Stimulated activated effector memory CD8-positive, alpha-beta T cell treated with anti-CD3 and anti-CD28 coated beads, Interleukin-12 subunit alpha, Interleukin-12 subunit beta, amount 100 ng/mL, for 72 hours (primary cell): ENCODE data around the gene DES.
A peak's percentile ranks its signal among the peaks of the same experiment; 100 is the strongest.

Experiments used
- ATAC-seq: fragments of 150-1000 bp; cut with Tn5 transposase; 2 replicates; pipeline ENCODE4 v1.10.0; 2021
- DNase-seq, 2 donors: peaks; one replicate each; pipeline ENCODE4 v3.0.0; 2021 to 2022; ENCODE audit warnings: low spot score in 2 of 2
- H3K27ac Mint-ChIP-seq: one replicate; pipeline ENCODE4 v1.8.0; 2022; ENCODE audit warnings: mild to moderate bottlenecking, mixed read lengths
- H3K36me3 Mint-ChIP-seq: one replicate; pipeline ENCODE4 v1.8.0; 2022; ENCODE audit warnings: mild to moderate bottlenecking, mixed read lengths
- H3K4me1 Mint-ChIP-seq: one replicate; pipeline ENCODE4 v1.8.0; 2022; ENCODE audit warnings: mixed read lengths
- H3K4me3 Mint-ChIP-seq: one replicate; pipeline ENCODE4 v1.8.0; 2022; ENCODE audit warnings: mild to moderate bottlenecking, mixed read lengths
- H3K9me3 Mint-ChIP-seq: one replicate; pipeline ENCODE4 v1.8.0; 2022; ENCODE audit warnings: mixed read lengths

DES gene

GRCh38 chr2:219437690-219438206, 19.6 kb downstream of the DES start:
- H3K4me1 Mint-ChIP-seq = peaks cover 15% of the 10 kb centered on the region
- H3K27ac Mint-ChIP-seq = no peak overlapping the region
- no peaks in the 10 kb centered on the region for H3K9me3 Mint-ChIP-seq
- ATAC-seq = no peak
- DNase-seq = no peak
- no peaks in the 10 kb centered on the region for H3K36me3 Mint-ChIP-seq
- no peak overlapping the region for H3K4me3 Mint-ChIP-seq

GRCh38 chr2:219438453-219438852, 20.3 kb downstream of the DES start:
- H3K9me3 Mint-ChIP-seq = no peaks in the 10 kb centered on the region
- H3K27ac Mint-ChIP-seq = no peak overlapping the region
- ATAC-seq (no peak), DNase-seq (no peak)
- no peaks in the 10 kb centered on the region for H3K36me3 Mint-ChIP-seq
- peaks cover 20% of the 10 kb centered on the region for H3K4me1 Mint-ChIP-seq
- H3K4me3 Mint-ChIP-seq = no peak overlapping the region

- no peak for DNase-seq
- Mint-ChIP-seq H3K4me1 (peaks cover 20% of the 10 kb centered on the region), H3K27ac (no peak overlapping the region), H3K36me3 (no peaks in the 10 kb centered on the region), H3K4me3 (no peak overlapping the region), H3K9me3 (no peaks in the 10 kb centered on the region)
- ATAC-seq = no peak
Measured at GRCh38 chr2:219439506-219439905, 21.3 kb downstream of the DES start.

DNA sequence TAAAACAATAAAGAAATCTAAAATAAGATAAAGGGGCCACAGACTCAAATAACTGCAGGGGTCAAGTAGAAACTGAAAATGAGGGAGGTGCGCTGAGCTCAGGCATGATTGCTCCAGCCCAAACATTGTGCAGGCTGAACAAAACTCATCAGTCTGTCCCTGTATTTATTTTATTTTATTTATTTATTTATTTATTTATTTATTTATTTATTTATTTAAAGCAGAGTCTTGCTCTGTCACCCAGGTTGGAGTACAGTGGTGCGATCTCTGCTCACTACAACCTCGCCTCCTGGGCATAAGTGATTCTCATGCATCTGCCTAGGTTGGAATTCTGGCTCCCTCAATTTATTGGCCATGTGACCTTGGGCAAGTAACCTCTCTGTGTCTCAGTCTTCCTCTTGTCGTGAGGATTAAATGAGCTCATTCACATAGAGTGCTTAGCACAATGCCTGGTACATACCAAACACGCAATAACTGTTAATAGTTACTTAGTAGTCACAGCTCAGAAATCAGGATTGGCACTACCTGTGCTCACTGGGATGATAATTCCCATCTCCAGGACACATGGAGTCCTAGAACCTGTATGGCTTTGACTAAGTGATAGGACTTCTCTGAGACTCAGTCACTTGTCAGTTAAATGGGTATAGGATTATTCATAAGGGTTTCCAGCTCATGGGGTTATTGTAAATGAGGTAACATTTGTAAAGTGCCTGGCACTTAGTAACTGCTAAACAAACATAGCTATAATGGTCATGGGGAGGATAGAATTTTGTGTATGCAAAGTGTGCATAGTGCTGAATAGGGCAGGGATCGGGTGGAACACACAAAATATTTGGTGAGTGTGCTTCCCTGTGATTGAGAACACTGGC, 22.4 kb downstream of the DES start:
- H3K36me3 Mint-ChIP-seq = no peaks in the 10 kb centered on the region

DNA sequence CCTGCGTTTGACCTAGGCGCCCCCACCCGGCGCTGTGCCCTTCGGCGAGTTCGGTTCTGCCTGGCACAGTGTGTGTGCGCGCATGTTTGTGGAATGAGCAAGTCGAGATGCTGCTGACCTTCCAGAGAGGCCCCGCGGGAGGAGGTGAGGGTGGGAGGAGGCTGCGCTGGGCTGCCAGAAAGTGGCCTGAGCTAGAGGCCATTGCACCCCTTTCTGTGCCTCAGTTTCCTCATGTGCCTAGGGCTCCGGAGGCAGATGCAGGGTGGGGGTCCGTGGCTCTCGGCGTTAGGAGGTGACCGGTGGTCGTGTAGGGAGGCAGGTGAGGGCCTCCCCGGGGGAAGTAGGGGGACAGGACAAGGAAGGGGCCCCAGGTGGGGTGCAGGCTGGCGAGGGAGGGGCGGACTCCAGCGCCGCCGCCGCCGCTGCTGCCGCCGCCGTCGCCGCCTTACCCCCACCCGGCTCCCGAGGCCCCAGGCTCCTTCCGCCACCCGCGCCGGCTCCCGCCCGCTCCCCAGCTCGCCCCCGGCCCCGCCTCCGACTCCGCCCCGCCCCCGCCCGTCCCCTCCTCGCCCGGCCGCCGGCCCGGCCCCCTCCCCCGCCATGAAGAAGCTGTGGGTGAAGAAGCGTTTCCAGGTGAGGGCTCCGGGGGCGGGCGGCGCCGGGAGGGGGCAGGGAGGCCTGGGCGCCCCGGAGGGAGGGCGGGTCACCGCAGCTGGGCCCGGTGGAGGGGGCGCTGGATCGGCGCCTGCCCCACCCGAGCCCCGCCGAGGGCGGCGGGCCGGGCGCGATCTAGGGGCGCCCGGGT, 23.5 kb downstream of the DES start:
- Mint-ChIP-seq H3K27ac (no peak overlapping the region), H3K4me3 (peak overlapping the region; percentile 76), H3K36me3 (no peaks in the 10 kb centered on the region), H3K4me1 (peaks cover 20% of the 10 kb centered on the region), H3K9me3 (no peaks in the 10 kb centered on the region)
- ATAC-seq (peak; percentile 47), DNase-seq (no peak)

More for the DNA sequence above, 22.4 kb downstream of the DES start:
- H3K9me3 Mint-ChIP-seq = no peaks in the 10 kb centered on the region
- ATAC-seq = no peak
- H3K27ac Mint-ChIP-seq = no peak overlapping the region
- no peak for DNase-seq
- peaks cover 20% of the 10 kb centered on the region for H3K4me1 Mint-ChIP-seq
- peak overlapping the region; percentile 76 for H3K4me3 Mint-ChIP-seq

- Mint-ChIP-seq H3K4me3 (peak overlapping the region; percentile 76), H3K27ac (peak overlapping the region; percentile 32), H3K9me3 (no peaks in the 10 kb centered on the region), H3K4me1 (peaks cover 20% of the 10 kb centered on the region), H3K36me3 (no peaks in the 10 kb centered on the region)
- ATAC-seq (no peak), DNase-seq (no peak)
Measured at GRCh38 chr2:219442256-219443015, 24.3 kb downstream of the DES start.

DNA sequence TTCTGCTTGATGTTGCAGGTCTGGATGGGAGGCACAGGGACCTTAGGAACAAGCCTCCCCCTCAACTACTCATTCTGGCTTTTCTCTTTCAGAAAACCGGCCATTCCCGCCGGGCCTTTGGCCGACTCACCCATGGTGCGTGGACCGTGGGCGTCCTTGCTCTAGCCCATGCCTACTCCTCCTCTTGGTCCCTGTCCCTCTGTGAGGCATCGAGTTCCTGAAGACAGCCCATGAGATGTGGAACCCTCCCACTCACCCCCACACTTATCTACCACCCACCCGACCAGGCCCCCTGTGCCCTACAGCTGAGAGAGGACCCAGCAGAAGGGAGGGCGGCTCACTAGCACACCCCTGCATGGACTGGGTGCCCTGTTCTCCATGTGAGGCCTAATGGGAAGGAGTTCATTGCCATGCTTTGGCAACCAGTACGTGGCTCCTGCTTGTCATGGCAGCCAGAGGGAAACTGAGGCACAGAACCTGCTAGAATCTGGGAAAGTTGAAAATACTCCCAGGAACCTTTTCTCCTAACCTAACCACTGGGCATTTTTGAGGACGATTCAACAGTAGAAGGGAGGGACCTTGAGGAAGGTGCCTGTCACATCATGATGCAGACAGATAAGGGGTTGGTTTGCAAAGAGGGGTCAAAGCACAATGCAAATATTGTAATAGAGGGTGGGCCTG, 25.0 kb downstream of the DES start:
- Mint-ChIP-seq H3K4me3 (peak overlapping the region; percentile 76), H3K36me3 (no peaks in the 10 kb centered on the region), H3K4me1 (peaks cover 20% of the 10 kb centered on the region), H3K9me3 (no peaks in the 10 kb centered on the region), H3K27ac (peak overlapping the region; percentile 32)
- DNase-seq (no peak), ATAC-seq (no peak)

GRCh38 chr2:219443697-219444023, 25.5 kb downstream of the DES start:
- no peaks in the 10 kb centered on the region for H3K36me3 Mint-ChIP-seq
- H3K4me3 Mint-ChIP-seq = no peak overlapping the region
- H3K4me1 Mint-ChIP-seq = peaks cover 20% of the 10 kb centered on the region
- no peak overlapping the region for H3K27ac Mint-ChIP-seq
- no peaks in the 10 kb centered on the region for H3K9me3 Mint-ChIP-seq
- no peak for DNase-seq
- no peak for ATAC-seq

DNA sequence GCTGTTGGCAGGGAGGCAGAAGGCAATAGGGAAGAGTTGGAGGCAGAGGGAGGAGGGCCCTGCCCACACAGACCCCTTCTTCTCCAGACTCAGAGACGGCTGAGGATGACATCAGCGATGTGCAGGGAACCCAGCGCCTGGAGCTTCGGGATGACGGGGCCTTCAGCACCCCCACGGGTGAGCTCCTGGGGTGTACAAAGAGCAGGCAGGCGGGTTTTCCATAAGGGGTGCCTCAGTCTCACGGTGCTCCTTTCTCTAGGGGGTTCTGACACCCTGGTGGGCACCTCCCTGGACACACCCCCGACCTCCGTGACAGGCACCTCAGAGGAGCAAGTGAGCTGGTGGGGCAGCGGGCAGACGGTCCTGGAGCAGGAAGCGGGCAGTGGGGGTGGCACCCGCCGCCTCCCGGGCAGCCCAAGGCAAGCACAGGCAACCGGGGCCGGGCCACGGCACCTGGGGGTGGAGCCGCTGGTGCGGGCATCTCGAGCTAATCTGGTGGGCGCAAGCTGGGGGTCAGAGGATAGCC, 26.5 kb downstream of the DES start:
- H3K4me1 Mint-ChIP-seq = peaks cover 20% of the 10 kb centered on the region
- no peaks in the 10 kb centered on the region for H3K9me3 Mint-ChIP-seq
- no peak overlapping the region for H3K4me3 Mint-ChIP-seq
- ATAC-seq = no peak
- DNase-seq = no peak
- H3K27ac Mint-ChIP-seq = no peak overlapping the region
- H3K36me3 Mint-ChIP-seq = no peaks in the 10 kb centered on the region

- H3K27ac Mint-ChIP-seq = no peak overlapping the region
- peaks cover 20% of the 10 kb centered on the region for H3K4me1 Mint-ChIP-seq
- H3K4me3 Mint-ChIP-seq = no peak overlapping the region
- H3K36me3 Mint-ChIP-seq = no peaks in the 10 kb centered on the region
- no peak for ATAC-seq
- no peaks in the 10 kb centered on the region for H3K9me3 Mint-ChIP-seq
- DNase-seq = no peak
Measured at GRCh38 chr2:219445220-219445640, 27.1 kb downstream of the DES start.

DNA sequence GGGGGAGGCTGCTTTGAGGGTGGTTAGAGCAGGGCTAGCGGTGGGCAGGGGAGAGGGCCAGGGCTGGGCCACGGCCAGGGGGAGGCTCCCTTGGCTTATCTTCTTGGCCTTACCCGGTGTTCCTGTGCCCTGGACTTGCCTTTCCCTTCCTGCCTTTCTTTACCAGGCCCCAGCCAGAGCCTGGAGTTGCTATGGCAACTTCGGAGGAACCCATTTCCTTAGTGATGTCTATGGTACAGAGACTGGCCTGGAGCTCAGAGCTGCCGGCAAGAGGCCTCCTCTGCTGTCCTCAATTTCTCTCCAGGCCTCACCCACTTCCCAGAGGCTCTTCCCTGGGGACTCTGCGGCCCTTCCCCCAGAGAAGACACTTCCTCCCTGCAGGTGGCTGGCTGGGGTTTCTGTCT, 27.9 kb downstream of the DES start:
- no peaks in the 10 kb centered on the region for H3K36me3 Mint-ChIP-seq
- no peak overlapping the region for H3K27ac Mint-ChIP-seq
- H3K4me1 Mint-ChIP-seq = peaks cover 15% of the 10 kb centered on the region
- ATAC-seq = no peak
- no peak for DNase-seq
- no peaks in the 10 kb centered on the region for H3K9me3 Mint-ChIP-seq
- no peak overlapping the region for H3K4me3 Mint-ChIP-seq

GRCh38 chr2:219446689-219447088, 28.5 kb downstream of the DES start:
- ATAC-seq (no peak), DNase-seq (no peak)
- Mint-ChIP-seq H3K4me1 (peaks cover 9% of the 10 kb centered on the region), H3K9me3 (no peaks in the 10 kb centered on the region), H3K36me3 (no peaks in the 10 kb centered on the region), H3K4me3 (no peak overlapping the region), H3K27ac (no peak overlapping the region)

DNA sequence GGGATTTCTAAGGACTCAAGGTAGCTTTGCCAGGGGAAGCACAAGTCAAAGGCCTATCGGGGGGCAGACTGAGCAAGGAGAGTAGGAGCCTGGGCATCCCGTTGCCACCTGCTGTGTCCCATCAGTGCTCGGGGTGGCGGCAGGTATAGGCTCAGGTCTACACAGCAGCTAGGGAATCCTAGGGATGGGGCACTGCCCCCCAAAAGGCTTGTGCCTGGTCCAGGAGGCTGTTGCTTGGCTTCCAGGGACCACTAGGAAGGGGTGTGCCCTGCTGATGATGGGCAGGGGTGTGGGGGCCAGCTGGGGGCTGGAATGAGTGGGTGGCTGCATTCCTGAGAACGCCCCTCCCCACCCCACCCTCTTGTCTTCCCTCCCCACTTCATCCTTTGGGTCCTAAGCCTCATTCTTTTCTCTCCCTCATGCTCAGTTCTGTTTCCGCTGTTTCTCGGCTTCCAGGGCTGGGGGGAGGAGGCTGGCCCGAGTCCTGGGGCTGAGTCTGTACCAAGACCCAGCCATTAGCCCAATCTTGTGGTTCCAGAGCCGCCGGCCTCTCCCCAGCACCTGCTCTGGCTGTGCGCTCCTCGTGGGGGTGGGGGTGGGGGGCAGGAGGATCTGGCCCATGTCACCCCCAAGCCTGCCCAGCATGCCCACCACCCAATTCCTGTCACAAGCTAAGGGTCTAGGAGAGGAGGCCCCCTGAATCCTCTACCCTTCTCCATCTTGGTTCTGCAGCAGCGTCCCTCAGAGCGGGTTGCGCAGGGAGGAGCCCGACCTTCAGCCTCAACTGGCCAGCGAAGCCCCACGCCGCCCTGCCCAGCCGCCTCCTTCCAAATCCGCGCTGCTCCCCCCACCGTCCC, 29.3 kb downstream of the DES start:
- H3K4me3 Mint-ChIP-seq = no peak overlapping the region
- H3K36me3 Mint-ChIP-seq = no peaks in the 10 kb centered on the region
- H3K4me1 Mint-ChIP-seq = peaks cover 8% of the 10 kb centered on the region
- H3K27ac Mint-ChIP-seq = no peak overlapping the region
- ATAC-seq (no peak), DNase-seq (no peak)
- H3K9me3 Mint-ChIP-seq = no peaks in the 10 kb centered on the region
